Measurements from ENCODE around the gene HOXC12. TPM values are rescaled to one million over a fixed set of nuclear protein-coding genes. Genes with fewer than 3 reads are reported as not detected.

HOXC12 gene
- total and polyA plus RNA-seq, 2 of the 8 experiments (the other 6 are each of a cell fraction or from before 2014, with no cell fraction given) = not detected

DNA sequence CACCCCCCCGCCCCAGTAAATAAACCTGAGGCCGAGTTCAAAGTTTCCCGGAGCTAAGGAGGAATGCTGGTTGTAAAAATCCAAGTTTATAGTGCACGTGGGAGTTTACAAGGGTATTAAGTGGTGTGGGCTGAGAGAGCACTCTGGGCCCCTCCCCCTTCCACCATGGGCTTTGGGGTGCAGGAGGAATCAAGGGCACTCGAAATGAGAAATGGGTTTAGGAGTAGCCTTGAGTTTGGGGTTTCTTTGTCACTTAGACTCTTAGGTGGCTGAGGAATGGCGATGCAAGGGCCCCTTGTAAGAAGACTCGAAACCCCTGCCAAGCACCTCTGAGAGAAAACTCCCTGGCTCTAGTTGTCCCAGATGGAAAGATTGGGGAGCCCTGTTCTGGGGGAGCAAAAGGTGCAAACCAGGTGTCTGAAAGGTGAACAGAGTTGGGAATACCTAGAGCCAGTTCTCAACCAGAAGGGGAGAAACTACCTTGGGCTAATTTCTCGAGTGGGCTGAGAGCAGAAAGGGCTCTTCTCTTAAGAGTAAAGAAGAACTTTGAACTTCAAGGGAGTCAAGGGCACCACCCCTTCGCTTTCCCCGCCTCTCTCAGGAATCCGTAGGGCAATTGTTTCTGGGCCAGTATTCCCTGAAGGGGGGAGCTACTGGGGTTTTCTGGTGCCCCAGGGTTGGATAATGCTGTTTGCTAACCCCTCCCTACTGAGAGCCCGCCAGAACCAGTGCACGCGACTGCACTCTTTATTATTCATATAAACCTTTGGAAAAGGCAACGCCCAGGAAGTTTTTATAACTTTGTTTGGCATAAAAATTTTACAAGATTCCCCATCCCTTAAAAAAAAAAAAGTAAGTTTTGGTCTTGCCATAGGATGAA lies 24.0 kb downstream of the HOXC12 start (continued):
- TF ChIP-seq, protein P1, sequence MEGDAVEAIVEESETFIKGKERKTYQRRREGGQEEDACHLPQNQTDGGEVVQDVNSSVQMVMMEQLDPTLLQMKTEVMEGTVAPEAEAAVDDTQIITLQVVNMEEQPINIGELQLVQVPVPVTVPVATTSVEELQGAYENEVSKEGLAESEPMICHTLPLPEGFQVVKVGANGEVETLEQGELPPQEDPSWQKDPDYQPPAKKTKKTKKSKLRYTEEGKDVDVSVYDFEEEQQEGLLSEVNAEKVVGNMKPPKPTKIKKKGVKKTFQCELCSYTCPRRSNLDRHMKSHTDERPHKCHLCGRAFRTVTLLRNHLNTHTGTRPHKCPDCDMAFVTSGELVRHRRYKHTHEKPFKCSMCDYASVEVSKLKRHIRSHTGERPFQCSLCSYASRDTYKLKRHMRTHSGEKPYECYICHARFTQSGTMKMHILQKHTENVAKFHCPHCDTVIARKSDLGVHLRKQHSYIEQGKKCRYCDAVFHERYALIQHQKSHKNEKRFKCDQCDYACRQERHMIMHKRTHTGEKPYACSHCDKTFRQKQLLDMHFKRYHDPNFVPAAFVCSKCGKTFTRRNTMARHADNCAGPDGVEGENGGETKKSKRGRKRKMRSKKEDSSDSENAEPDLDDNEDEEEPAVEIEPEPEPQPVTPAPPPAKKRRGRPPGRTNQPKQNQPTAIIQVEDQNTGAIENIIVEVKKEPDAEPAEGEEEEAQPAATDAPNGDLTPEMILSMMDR (IDR thresholded peaks at IDR 0.05; ENCODE audit: control extremely low read depth in 1 of 3, insufficient read depth in 1 of 3, low read depth in 1 of 3, low read length in 3 of 3) = no peak
- TF ChIP-seq, protein P2, sequence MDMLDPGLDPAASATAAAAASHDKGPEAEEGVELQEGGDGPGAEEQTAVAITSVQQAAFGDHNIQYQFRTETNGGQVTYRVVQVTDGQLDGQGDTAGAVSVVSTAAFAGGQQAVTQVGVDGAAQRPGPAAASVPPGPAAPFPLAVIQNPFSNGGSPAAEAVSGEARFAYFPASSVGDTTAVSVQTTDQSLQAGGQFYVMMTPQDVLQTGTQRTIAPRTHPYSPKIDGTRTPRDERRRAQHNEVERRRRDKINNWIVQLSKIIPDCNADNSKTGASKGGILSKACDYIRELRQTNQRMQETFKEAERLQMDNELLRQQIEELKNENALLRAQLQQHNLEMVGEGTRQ (IDR thresholded peaks at IDR 0.05; ENCODE audit: low read length) = no peak

Data from H1 (cell line).